Upper lobe of left lung (tissue), 4 donors: ENCODE data around the gene ZNF205.

Experiments used
- CTCF ChIP-seq, 6 experiments: fragments of 450-650 bp in 4 of 6; fragments of 200-600 bp in 2 of 6; sonication (generic) in 2 of 6; IDR thresholded peaks; one replicate each; pipeline ENCODE4 v1.5.1; 2016 to 2019; ENCODE audit warnings: antibody characterized with exemption in 6 of 6
- EP300 ChIP-seq, 4 donors: sonication (generic); formaldehyde crosslinking; IDR thresholded peaks; one replicate each; pipeline ENCODE4 v1.5.1; 2017; ENCODE audit warnings: antibody characterized with exemption in 4 of 4, control low read depth in 2 of 4
- POLR2A ChIP-seq, 4 donors: fragments of 450-650 bp; IDR thresholded peaks; one replicate each; pipeline ENCODE4 v1.5.1; 2016 to 2017; ENCODE audit warnings: antibody characterized with exemption in 4 of 4, mild to moderate bottlenecking in 2 of 4

GRCh38 chr16:3137267-3137666, 24.9 kb downstream of the ZNF205 start:
- TF ChIP-seq CTCF (IDR thresholded peaks at IDR 0.05), result no peak
- TF ChIP-seq POLR2A (IDR thresholded peaks at IDR 0.05), result no peak
- TF ChIP-seq EP300 (IDR thresholded peaks at IDR 0.05), result no peak
